Thyroid gland (tissue), 4 donors: ENCODE data around the gene AIP.

Source experiments
- POLR2A ChIP-seq, 2 donors: fragments of 450-650 bp; IDR thresholded peaks; one replicate each; pipeline ENCODE4 v1.6.1; 2017; ENCODE audit warnings: antibody characterized with exemption in 2 of 2, mild to moderate bottlenecking in 2 of 2, moderate library complexity in 1 of 2
- TF ChIP-seq, protein P1 (sequence below), 6 experiments: fragments of 200-600 bp in 3 of 6; fragments of 450-650 bp in 3 of 6; sonication (generic) in 3 of 6; IDR thresholded peaks; one replicate each; pipeline ENCODE4 v1.5.1; 2016 to 2019; ENCODE audit warnings: antibody characterized with exemption in 6 of 6, mild to moderate bottlenecking in 2 of 6, inconsistent platforms in 1 of 6, moderate library complexity in 1 of 6

DNA sequence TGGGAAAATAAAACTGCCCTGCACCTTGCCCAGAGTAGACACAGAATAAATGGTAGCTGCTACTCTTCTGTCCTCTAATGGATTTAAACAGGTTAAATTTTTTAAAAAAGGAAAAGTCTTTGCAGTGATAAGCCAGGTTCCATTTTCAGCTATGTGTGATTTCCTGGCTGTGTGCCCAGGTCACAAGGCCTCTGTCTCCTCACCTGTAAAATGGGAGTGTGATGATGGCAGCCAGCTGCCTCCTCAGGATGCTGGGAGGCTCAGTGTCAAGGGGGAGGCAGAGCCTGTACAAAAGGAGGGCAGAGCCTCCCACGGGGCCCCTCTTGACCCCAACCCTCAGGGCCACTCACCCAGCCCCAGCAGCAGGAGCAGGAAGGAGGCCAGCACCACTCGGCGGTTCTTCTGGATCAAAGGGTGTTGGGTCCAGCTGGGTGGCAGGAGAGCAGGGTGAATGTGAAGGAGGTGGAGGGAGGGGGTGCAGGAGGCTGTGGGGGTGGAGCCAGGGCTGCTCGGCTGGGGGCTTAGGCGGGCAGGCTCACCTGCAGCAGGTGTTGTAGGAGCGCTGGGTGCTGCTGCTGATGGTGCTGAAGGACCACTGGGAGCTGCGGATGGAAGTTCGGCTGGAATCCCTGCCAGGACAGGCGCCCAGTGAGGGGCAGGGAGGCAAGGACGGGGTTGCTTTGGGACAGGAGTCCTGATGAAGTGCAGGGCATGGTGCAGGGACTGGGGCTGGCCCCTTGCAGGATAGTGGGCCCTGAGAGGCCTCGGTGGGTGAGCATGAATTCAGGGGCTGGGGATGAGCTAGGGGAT, 15.7 kb upstream of the AIP start:
- TF ChIP-seq, protein P1, sequence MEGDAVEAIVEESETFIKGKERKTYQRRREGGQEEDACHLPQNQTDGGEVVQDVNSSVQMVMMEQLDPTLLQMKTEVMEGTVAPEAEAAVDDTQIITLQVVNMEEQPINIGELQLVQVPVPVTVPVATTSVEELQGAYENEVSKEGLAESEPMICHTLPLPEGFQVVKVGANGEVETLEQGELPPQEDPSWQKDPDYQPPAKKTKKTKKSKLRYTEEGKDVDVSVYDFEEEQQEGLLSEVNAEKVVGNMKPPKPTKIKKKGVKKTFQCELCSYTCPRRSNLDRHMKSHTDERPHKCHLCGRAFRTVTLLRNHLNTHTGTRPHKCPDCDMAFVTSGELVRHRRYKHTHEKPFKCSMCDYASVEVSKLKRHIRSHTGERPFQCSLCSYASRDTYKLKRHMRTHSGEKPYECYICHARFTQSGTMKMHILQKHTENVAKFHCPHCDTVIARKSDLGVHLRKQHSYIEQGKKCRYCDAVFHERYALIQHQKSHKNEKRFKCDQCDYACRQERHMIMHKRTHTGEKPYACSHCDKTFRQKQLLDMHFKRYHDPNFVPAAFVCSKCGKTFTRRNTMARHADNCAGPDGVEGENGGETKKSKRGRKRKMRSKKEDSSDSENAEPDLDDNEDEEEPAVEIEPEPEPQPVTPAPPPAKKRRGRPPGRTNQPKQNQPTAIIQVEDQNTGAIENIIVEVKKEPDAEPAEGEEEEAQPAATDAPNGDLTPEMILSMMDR (IDR thresholded peaks at IDR 0.05), result no peak
- TF ChIP-seq POLR2A (IDR thresholded peaks at IDR 0.05), result no peak
